Testis (tissue), 2 donors: ENCODE measurements around the gene MRPL32.

Experiments used
- POLR2A ChIP-seq: fragments of 450-650 bp; IDR thresholded peaks from one replicate; pipeline ENCODE4 v1.6.1; 2017; ENCODE audit warnings: antibody characterized with exemption, mild to moderate bottlenecking, moderate library complexity
- TF ChIP-seq, protein P1 (sequence below), 3 experiments: fragments of 450-650 bp in 2 of 3; fragments of 200-600 bp in 1 of 3; sonication (generic) in 1 of 3; IDR thresholded peaks; one replicate each; pipeline ENCODE4 v1.5.1; 2016 to 2019; ENCODE audit warnings: antibody characterized with exemption in 3 of 3, mild to moderate bottlenecking in 2 of 3, moderate library complexity in 1 of 3

DNA sequence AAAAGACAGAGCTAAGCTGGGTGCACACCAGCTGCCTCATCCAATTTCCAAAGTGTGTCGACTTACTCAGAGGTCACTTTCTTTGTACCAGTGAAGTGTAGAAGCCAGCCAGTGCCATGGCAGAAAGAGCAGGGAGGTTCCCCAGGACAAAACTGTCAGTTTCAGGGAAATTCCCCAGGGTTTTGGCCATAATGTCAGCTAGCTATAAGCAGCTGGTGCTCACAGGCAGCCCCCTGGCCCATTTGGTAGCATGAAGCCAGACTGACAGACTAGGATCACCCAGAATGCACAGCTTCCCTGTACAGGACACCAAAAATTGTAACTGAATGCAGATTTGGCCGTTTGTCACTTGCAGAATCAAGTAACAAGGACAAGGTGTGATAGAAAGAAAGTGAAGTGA lies 28.6 kb downstream of the MRPL32 start:
- TF ChIP-seq, protein P1, sequence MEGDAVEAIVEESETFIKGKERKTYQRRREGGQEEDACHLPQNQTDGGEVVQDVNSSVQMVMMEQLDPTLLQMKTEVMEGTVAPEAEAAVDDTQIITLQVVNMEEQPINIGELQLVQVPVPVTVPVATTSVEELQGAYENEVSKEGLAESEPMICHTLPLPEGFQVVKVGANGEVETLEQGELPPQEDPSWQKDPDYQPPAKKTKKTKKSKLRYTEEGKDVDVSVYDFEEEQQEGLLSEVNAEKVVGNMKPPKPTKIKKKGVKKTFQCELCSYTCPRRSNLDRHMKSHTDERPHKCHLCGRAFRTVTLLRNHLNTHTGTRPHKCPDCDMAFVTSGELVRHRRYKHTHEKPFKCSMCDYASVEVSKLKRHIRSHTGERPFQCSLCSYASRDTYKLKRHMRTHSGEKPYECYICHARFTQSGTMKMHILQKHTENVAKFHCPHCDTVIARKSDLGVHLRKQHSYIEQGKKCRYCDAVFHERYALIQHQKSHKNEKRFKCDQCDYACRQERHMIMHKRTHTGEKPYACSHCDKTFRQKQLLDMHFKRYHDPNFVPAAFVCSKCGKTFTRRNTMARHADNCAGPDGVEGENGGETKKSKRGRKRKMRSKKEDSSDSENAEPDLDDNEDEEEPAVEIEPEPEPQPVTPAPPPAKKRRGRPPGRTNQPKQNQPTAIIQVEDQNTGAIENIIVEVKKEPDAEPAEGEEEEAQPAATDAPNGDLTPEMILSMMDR (IDR thresholded peaks at IDR 0.05) = no peak
- TF ChIP-seq POLR2A = no peak
